NCI-H1436 (cell line): ENCODE results near the gene NCK2.

ENCODE experiments used
- DNase-seq: peaks from one replicate; lab custom pipeline; 2025; lab: John Stamatoyannopoulos, UW

Gene NCK2

GRCh38 chr2:105926960-105927678 lies 182.4 kb downstream of the NCK2 start:
- no peak for DNase-seq

- DNase-seq = no peak
Measured at GRCh38 chr2:105928086-105928485, 183.4 kb downstream of the NCK2 start.

GRCh38 chr2:105928563-105928962 lies 183.9 kb downstream of the NCK2 start:
- DNase-seq = no peak

GRCh38 chr2:105929516-105929915 lies 184.8 kb downstream of the NCK2 start:
- DNase-seq = no peak

- no peak for DNase-seq
Measured at GRCh38 chr2:105932582-105932981, 187.9 kb downstream of the NCK2 start.

- no peak for DNase-seq
Measured at GRCh38 chr2:105933906-105934305, 189.2 kb downstream of the NCK2 start.

- DNase-seq = no peak
Measured at GRCh38 chr2:105934467-105934866, 189.8 kb downstream of the NCK2 start.

- DNase-seq = no peak
Measured at GRCh38 chr2:105935063-105935462, 190.4 kb downstream of the NCK2 start.

GRCh38 chr2:105936954-105937353 lies 192.2 kb downstream of the NCK2 start:
- DNase-seq = no peak

GRCh38 chr2:105937498-105938097 lies 192.9 kb downstream of the NCK2 start:
- DNase-seq = no peak
